ACC112 (cell line): ENCODE data around the gene FGF9.

Experiments used
- H2AFZ ChIP-seq: fragments of 200-600 bp; sonication (generic); one replicate; pipeline ENCODE4 v1.6.0; 2017; ENCODE audit warnings: antibody characterized with exemption, low read length; ENCODE audit not compliant: unreplicated experiment
- H3K27ac ChIP-seq: fragments of 200-600 bp; sonication (generic); 2 replicates; pipeline ENCODE4 v1.5.1; 2014; ENCODE audit warnings: low read depth, mild to moderate bottlenecking, antibody characterized with exemption, low read length, moderate library complexity
- H3K27me3 ChIP-seq: fragments of 200-600 bp; sonication (generic); 2 replicates; pipeline ENCODE4 v1.6.1; 2014; ENCODE audit warnings: mild to moderate bottlenecking, antibody characterized with exemption, low read length, moderate library complexity, mixed read lengths; ENCODE audit not compliant: insufficient read depth
- H3K36me3 ChIP-seq: fragments of 200-600 bp; sonication (generic); 2 replicates; pipeline ENCODE4 v1.6.1; 2016; ENCODE audit warnings: mild to moderate bottlenecking, antibody characterized with exemption, low read length, moderate library complexity, mixed read lengths; ENCODE audit not compliant: insufficient read depth
- H3K4me1 ChIP-seq: fragments of 200-600 bp; sonication (generic); one replicate; pipeline ENCODE4 v1.6.1; 2016; ENCODE audit warnings: low read length, mixed read lengths; ENCODE audit not compliant: insufficient read depth, unreplicated experiment, control insufficient read depth
- H3K4me3 ChIP-seq: fragments of 200-600 bp; sonication (generic); 2 replicates; pipeline ENCODE4 v1.5.1; 2014; ENCODE audit warnings: mild to moderate bottlenecking, low read depth, low read length
- H3K79me2 ChIP-seq: fragments of 200-600 bp; sonication (generic); one replicate; pipeline ENCODE4 v1.6.0; 2016; ENCODE audit warnings: low read length; ENCODE audit not compliant: control insufficient read depth, unreplicated experiment, insufficient read depth

The FGF9 gene

DNA sequence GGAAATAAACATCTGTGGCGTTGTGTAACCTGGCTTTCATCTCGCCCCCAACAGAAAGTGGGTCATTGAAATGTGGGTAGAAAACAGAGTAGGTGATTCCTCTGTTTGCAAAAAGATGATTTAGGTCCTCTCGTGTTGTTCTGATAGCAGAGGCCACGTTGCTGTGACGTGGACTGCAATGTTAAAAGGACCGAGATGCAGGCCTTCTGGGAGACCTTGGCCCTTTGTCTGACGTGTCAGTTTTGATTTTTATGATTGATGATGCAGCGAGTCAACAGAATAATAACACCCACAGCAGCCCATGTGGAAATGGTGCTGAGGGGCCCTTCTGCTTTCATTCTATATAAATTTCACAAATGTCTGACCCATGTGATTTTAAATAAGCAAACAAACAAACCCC lies 68.9 kb downstream of the FGF9 start:
- no peaks in the 10 kb centered on the region; the same call in 1 of the 2 replicates for H3K27me3 ChIP-seq
- no peaks in the 10 kb centered on the region for H3K36me3 ChIP-seq
- H3K79me2 ChIP-seq = no peaks in the 10 kb centered on the region
- no peak overlapping the region for H3K4me3 ChIP-seq
- no peaks in the 10 kb centered on the region for H3K4me1 ChIP-seq
- no peak overlapping the region for H2AFZ ChIP-seq
- no peak overlapping the region for H3K27ac ChIP-seq

DNA sequence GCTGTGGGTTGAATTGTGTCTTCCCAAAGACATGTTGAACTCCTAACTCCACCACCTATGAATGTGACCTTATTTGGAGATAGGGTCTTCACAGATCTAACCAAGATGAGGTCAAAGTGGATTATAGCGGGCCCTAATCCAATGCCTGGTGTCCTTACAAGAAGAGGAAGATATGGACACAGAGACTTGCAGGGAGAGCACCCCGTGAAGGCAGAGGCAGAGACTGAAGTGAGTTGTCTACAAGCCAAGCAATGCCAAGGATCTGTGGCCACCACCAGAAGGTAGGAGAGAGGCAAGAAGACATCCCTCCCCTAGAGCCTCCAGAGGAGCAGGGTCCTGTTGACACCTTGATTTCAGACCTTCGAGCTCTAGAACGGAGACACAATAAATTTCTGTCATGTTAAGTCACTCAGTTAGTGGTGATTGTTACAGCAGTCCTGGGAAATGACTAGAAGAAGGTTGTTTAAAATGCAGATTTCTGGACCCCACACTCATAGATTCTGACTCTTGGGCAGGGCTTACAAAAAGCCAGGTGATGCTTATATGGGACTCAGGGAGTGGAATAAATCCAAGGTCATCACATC lies 70.6 kb downstream of the FGF9 start:
- no peaks in the 10 kb centered on the region; the same call in 1 of the 2 replicates for H3K27me3 ChIP-seq
- no peak overlapping the region for H3K4me3 ChIP-seq
- H3K4me1 ChIP-seq = no peaks in the 10 kb centered on the region
- H3K36me3 ChIP-seq = no peaks in the 10 kb centered on the region
- no peak overlapping the region for H2AFZ ChIP-seq
- H3K79me2 ChIP-seq = no peaks in the 10 kb centered on the region
- H3K27ac ChIP-seq = no peak overlapping the region

DNA sequence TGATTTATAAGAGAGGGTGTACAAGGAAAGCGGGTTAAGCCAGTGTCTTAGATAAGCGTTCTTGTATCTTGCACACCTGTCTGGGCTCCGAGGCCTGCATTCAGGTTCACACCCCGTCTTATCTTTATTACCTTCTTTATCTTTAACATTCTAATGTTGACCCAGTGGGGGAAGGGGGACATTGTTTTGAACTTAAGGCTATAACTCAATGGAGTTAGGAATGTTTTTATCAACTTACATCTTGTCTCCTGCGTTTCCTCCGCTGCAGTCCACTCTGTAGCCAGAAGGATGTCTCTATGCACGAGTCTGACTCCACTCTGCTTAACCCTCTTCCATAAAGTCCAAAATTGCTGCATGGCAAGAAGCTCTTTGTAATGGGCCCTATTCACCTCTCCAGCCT lies 71.2 kb downstream of the FGF9 start:
- no peak overlapping the region for H2AFZ ChIP-seq
- H3K36me3 ChIP-seq = no peaks in the 10 kb centered on the region
- H3K4me3 ChIP-seq = no peak overlapping the region
- no peaks in the 10 kb centered on the region; the same call in 1 of the 2 replicates for H3K27me3 ChIP-seq
- H3K27ac ChIP-seq = no peak overlapping the region
- H3K4me1 ChIP-seq = no peaks in the 10 kb centered on the region
- H3K79me2 ChIP-seq = no peaks in the 10 kb centered on the region

DNA sequence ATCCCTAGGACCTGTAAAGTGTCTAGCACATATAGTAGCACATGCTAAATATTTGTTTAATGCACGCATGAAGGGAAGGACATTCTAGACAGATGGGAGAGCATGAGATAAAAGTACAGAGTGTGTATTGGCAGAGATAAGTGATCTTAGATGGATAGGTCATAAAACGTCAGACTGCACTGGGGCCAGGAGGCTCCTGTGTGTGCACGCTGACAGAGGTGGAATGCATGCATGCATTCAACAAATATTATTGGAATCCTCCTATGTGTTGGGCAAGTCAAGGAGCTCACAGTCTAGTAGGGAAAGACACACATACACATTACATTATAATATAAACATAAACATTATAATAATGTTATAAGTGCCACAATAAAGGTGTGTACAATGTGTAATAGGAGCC lies 73.3 kb downstream of the FGF9 start:
- Histone ChIP-seq H3K4me3 (no peak overlapping the region), H3K4me1 (no peaks in the 10 kb centered on the region), H3K27ac (no peak overlapping the region), H3K36me3 (no peaks in the 10 kb centered on the region), H3K79me2 (no peaks in the 10 kb centered on the region), H2AFZ (no peak overlapping the region), H3K27me3 (no peaks in the 10 kb centered on the region; the same call in 1 of the 2 replicates)

DNA sequence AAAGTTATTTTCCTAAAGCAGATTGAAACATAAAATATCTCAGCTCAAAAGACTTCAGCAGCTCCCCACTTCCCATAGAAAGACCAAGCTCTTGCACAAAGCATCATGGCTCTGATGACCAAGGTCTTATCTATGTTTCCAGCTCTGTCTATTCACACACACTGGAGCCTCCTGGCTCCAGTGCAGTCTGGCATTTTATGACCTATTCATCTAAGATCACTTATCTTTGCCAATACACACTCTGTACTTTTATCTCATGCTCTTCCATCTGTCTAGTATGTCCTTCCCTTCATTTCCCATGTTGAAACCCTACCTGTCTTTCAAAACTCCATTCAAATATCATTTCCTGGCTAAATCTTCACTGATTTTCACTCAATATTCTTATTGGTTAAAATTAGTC lies 74.4 kb downstream of the FGF9 start:
- H3K79me2 ChIP-seq = no peaks in the 10 kb centered on the region
- no peaks in the 10 kb centered on the region; the same call in 1 of the 2 replicates for H3K27me3 ChIP-seq
- no peaks in the 10 kb centered on the region for H3K36me3 ChIP-seq
- no peak overlapping the region for H2AFZ ChIP-seq
- H3K27ac ChIP-seq = no peak overlapping the region
- no peak overlapping the region for H3K4me3 ChIP-seq
- no peaks in the 10 kb centered on the region for H3K4me1 ChIP-seq

DNA sequence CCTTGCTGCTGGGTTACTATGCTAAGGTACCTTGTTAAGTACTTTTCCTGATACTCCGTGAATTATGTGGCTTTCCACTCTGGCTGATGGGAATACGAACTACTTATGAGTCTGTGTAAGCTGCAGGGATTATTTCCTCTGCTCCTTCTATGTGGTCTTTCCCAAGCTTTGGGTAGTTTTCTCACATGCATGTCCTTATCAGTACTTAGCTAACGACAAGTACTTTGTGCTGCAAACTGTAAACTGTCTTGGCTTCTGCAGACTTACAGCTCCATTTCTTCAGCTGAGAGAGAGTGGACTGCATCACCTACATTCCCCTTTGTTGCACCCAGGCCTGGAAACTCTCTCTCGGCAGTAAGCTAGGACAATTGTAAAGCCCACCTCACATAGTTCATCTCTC lies 76.6 kb downstream of the FGF9 start:
- Histone ChIP-seq H3K79me2 (no peaks in the 10 kb centered on the region), H3K4me3 (no peak overlapping the region), H3K27ac (no peak overlapping the region), H3K27me3 (no peaks in the 10 kb centered on the region), H3K4me1 (no peaks in the 10 kb centered on the region), H2AFZ (no peak overlapping the region), H3K36me3 (no peaks in the 10 kb centered on the region)

DNA sequence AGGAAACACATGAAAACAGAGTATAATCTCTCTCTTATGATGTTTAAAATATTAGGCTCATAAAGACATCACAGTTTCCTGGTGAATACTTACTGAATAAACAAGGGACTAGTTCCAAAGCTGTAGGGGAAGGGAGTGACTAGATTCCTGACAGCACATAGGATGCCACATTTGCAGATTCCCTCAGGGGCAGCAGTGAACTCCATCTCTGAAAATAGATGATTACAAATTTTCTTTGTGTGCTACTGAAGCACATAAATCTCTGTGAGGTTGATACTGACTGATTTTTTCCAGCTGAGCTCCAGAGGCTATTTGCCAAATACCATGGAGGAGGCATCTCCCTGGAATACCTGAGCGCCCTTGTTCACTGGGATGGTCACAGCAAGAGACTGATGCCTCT lies 77.3 kb downstream of the FGF9 start:
- no peaks in the 10 kb centered on the region for H3K27me3 ChIP-seq
- no peaks in the 10 kb centered on the region for H3K79me2 ChIP-seq
- H3K4me1 ChIP-seq = no peaks in the 10 kb centered on the region
- no peak overlapping the region for H2AFZ ChIP-seq
- no peak overlapping the region for H3K4me3 ChIP-seq
- H3K27ac ChIP-seq = no peak overlapping the region
- no peaks in the 10 kb centered on the region for H3K36me3 ChIP-seq

DNA sequence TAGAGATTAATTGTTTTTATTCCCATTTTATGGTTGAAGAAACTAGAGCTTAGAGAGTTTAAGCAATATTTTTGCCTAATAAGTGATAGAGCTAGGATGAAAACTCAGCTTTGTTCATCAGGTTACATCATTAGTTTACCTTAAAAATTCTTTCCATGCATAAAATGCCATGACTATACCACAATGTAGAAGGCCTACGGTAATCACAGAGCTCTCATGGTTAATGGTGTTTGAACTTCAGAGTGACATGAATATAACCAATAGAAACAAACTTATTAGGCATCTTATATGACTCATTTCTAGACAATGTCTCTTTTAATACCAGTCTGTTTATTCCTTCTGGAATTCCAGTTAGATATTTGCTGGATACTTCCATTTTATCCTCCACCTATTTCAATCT lies 78.5 kb downstream of the FGF9 start:
- H3K4me1 ChIP-seq = no peaks in the 10 kb centered on the region
- no peaks in the 10 kb centered on the region for H3K27me3 ChIP-seq
- H2AFZ ChIP-seq = no peak overlapping the region
- H3K36me3 ChIP-seq = no peaks in the 10 kb centered on the region
- H3K79me2 ChIP-seq = no peaks in the 10 kb centered on the region
- no peak overlapping the region for H3K4me3 ChIP-seq
- no peak overlapping the region for H3K27ac ChIP-seq

DNA sequence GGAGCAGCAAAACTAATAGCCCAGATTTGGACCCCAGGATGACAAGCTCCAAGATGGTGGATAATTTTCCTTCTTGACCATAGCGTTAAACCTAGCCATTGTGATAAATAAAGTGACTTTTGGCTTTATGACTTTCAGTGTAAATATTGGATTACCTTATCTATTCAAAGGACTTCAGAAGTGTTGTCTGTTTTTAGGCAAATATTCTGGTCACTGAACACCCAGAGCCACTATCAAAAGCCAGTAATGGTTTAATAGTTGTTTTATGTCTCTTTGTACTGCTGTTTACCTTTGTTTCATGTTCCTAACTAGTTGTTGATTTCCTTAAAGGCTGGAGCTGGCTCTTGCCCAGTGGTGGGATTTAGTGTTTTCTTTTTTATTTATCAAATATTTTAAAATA lies 81.6 kb downstream of the FGF9 start:
- H3K79me2 ChIP-seq = no peaks in the 10 kb centered on the region
- H3K36me3 ChIP-seq = no peaks in the 10 kb centered on the region
- no peak overlapping the region for H3K27ac ChIP-seq
- H3K4me1 ChIP-seq = no peaks in the 10 kb centered on the region
- H2AFZ ChIP-seq = no peak overlapping the region
- H3K27me3 ChIP-seq = no peaks in the 10 kb centered on the region
- no peak overlapping the region for H3K4me3 ChIP-seq

DNA sequence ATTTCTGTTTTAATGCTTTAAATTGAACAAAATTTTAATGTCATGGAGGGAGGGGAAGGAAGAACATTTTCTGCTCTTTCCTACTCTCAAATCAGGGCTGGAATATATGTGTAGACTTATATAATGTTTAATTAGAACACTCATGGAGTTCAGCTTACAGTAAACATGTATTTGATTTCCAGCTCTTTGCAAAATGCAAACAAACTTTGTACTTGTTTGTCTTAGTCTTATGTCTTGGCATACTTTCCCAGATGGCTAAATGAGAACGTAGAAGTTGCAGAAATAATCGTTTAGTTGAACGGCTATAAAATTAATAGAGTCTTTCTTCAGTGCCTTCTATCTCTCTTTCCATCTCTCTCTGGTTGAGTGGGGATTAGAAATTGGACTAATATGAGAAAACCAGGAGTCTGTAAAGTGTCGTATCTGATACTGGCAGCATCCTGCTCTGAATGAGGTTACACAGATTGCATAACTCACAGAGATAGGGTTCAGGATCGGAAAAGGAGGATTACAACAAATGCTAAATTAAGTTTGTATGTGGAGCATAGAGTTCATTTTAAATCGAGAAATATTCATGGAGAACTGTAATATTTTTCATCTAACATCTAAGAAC lies 82.3 kb downstream of the FGF9 start:
- H2AFZ ChIP-seq = no peak overlapping the region
- H3K4me3 ChIP-seq = no peak overlapping the region
- no peaks in the 10 kb centered on the region for H3K4me1 ChIP-seq
- no peaks in the 10 kb centered on the region for H3K36me3 ChIP-seq
- H3K27ac ChIP-seq = no peak overlapping the region
- H3K27me3 ChIP-seq = no peaks in the 10 kb centered on the region
- H3K79me2 ChIP-seq = no peaks in the 10 kb centered on the region
